Fibroblast of the aortic adventitia (primary cell): ENCODE results near the gene PPL. TPM values are rescaled to one million over a fixed set of nuclear protein-coding genes. Genes with fewer than 3 reads are reported as not detected.

ENCODE experiments used
- DNase-seq: peaks from one replicate; pipeline ENCODE4 v3.0.0-alpha.2; 2010; ENCODE audit warnings: low read depth
- H3K4me3 ChIP-seq: 2 replicates; pipeline ENCODE4 v1.5.1; 2011; ENCODE audit warnings: low read depth, mild to moderate bottlenecking, control low read depth, low read length, moderate library complexity
- total RNA-seq: library from RNA; depleted of rRNA; stranded (reverse); fragments of >200 nt; gene quantifications from 2 replicates; pipeline ENCODE4 v1.2.3, GENCODE V29; 2012; ENCODE audit warnings: low replicate concordance
- TF ChIP-seq, protein P1 (sequence below): IDR thresholded peaks from 2 replicates; pipeline ENCODE4 v1.5.1; 2011; ENCODE audit warnings: mild to moderate bottlenecking, low read length, control low read depth, inconsistent platforms; ENCODE audit not compliant: insufficient read depth

The PPL gene
- total RNA-seq, 1 donor = 57.9 TPM

DNA sequence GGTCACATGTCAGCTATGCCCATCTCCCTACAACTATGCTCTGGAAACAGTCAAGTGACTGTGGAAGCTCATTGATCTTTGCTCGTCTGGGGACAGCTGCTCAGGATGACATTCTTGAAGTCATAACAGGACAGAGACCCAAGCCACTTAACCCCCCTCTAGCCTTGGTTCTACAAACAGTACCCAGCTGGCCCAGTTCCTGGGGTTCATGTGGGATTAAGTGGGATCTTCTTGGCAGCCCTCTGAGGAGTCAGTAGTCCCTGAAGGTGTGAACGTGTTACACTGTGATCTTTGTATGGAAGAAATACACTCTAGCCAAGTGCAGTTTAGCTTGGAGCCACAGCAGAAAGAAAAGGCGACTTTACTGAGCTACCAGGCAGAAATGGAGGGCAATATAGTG is 63.9 kb downstream of the PPL start:
- no peak overlapping the region for H3K4me3 ChIP-seq
- TF ChIP-seq, protein P1, sequence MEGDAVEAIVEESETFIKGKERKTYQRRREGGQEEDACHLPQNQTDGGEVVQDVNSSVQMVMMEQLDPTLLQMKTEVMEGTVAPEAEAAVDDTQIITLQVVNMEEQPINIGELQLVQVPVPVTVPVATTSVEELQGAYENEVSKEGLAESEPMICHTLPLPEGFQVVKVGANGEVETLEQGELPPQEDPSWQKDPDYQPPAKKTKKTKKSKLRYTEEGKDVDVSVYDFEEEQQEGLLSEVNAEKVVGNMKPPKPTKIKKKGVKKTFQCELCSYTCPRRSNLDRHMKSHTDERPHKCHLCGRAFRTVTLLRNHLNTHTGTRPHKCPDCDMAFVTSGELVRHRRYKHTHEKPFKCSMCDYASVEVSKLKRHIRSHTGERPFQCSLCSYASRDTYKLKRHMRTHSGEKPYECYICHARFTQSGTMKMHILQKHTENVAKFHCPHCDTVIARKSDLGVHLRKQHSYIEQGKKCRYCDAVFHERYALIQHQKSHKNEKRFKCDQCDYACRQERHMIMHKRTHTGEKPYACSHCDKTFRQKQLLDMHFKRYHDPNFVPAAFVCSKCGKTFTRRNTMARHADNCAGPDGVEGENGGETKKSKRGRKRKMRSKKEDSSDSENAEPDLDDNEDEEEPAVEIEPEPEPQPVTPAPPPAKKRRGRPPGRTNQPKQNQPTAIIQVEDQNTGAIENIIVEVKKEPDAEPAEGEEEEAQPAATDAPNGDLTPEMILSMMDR = no peak
- DNase-seq = no peak

DNA sequence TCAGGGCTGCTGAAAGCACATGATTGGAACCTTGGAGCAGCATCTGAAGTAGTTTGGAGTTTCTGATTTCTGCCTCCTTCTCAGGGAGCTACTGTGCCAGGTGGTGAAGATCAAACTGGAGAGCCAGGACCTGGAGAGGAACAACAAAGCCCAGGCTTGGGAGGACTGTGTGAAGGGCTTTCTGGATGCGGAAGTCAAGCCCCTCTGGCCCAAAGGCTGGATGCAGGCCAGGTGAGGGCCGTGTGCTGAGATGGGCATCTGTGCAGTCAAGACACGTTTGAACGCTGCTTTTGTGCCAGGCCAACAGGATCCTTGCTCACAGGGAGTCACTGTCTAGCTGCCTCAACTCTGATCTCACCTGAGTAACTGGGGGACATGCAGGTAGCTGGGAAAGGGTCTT is 65.9 kb downstream of the PPL start:
- H3K4me3 ChIP-seq = no peak overlapping the region
- TF ChIP-seq, protein P1 = no peak
- DNase-seq = no peak

DNA sequence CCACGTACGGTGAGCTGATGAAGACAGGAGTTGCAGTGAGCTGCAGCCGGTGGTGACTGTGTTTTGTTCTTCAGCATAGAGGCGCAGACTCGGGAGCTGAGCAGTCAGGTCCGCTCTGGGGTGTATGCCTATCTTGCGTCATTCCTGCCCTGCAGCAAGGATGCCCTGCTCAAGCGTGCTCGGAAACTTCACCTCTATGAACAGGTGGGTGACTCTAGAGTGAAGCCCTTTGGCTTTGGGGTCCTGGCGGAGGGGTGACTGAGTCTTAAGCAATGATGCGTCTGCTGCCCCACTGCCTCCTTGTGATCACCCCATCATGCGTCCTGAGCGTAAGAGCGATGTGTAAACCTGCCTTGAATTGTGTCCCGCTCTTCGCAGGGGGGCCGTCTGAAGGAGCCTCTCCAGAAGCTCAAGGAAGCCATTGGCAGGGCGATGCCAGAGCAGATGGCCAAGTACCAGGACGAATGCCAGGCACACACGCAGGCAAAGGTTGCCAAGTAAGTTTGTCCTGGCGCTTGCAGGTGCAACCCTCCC is 66.7 kb downstream of the PPL start:
- TF ChIP-seq, protein P1 = no peak

DNA sequence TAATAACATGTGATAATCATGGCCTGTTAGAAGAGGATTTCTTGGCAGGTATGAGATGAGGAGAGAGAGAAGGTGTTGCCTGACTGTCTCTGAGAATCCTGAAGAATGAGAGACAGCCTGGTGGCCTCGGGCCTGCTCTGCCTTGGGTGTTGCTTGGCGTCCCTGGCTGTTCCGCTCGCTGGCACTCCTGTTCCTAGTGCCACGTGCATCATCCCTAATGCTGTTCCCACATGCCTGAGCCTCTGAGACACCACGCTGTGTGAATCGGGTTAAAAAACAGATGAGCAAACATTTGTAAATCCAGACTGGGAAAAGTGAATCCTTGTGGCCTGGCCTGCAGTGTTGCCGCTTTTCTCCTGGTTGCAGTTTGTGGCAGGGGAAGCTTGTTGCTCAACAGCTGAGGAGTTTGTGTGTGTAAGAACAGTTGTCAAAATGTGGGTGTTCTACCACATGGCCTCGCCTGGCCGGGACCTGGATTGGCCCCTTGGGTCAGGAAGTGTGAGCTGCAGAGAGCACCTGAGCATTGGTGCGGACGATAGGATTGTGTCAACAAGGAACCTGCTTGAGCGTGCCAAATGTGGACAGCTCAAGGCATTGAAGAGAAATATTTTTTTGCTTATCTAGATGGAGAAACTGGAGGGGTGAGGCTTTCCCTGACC is 67.7 kb downstream of the PPL start:
- H3K4me3 ChIP-seq = no peak overlapping the region
- TF ChIP-seq, protein P1 = no peak
- no peak for DNase-seq

More for the DNA sequence above, 66.7 kb downstream of the PPL start:
- no peak for DNase-seq
- no peak overlapping the region for H3K4me3 ChIP-seq

DNA sequence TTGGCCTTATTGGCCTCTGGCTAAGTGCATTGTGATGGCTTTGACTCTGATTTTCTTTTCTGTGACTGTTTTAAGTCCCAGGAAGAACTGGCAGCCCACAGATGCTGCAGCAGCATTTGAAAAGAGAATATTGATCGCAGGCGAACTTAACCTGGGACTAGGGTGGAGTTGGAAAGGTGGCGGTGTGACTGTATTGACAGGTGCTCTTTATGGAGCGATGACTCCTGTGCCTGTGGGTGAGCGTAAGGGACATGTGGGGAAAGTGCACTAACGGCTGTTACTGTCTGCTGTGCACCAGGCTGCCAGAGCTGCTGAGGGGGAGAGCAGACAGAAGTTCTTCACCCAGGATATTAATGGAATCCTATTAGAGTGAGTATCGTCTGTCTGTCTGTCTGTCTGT is 68.4 kb downstream of the PPL start:
- no peak overlapping the region for H3K4me3 ChIP-seq
- no peak for DNase-seq
- TF ChIP-seq, protein P1 = no peak

DNA sequence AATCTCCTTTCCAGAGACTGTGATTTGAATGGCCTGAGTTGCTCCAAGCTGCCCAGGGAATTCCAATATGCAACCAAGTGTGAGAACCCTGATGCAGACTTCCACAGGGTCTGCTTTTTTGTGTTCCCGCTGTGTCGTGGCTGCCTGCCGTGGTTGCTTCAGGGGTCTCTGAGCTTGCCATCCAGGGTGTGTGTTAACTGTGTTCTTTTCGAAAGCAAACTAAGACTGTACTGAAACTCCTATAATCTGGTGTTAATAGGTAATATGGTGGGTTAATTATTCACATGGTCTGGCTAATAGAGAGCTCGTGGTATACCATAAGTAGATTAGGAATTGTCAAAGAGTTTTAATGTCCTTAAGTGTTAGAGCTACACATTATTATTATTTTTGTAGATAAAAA is 68.9 kb downstream of the PPL start:
- TF ChIP-seq, protein P1 = no peak

DNA sequence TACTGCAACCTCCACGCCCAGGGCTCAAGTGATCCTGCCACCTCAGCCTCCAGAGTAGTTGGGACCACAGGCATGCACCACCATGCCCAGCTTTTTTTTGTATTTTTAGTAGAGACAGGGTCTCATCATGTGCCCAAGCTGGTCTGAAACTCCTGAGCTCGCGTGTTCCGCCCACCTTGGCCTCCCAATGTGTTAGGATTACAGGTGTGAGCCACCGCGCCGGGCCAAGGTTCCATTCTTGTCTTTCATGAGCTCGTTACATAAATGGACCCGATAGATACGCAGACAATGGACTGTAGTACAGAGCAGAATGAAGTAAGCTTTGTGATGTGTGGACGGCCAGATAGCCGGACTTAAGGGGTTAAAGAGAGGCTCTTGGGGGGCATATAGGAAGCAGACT is 70.4 kb downstream of the PPL start:
- no peak overlapping the region for H3K4me3 ChIP-seq
- TF ChIP-seq, protein P1 = no peak
- DNase-seq = no peak

More for the DNA sequence above, 68.9 kb downstream of the PPL start:
- DNase-seq = no peak
- no peak overlapping the region for H3K4me3 ChIP-seq
